PC-3 (cell line): ENCODE results near the gene DOCK1.

Source experiments
- CTCF ChIP-seq: fragments of 300-600 bp; sonication (generic); conservative IDR thresholded peaks from 2 replicates; pipeline ENCODE4 v1.5.1; 2017; ENCODE audit warnings: antibody characterized with exemption, low read depth, mild to moderate bottlenecking, low read length
- EZH2phosphoT487 ChIP-seq: fragments of 300-600 bp; sonication (generic); IDR thresholded peaks from 2 replicates; pipeline ENCODE4 v1.6.1; 2018; ENCODE audit warnings: mild to moderate bottlenecking, antibody characterized with exemption, low read length, borderline replicate concordance

GRCh38 chr10:127198721-127199120 lies 293.5 kb downstream of the DOCK1 start:
- TF ChIP-seq CTCF (no peak), EZH2phosphoT487 (no peak)
